GM23248 (cell line): ENCODE results near the gene DDOST.

ENCODE experiments used
- EZH2 ChIP-seq: fragments of 200-600 bp; sonication (generic); IDR thresholded peaks from 2 replicates; pipeline ENCODE4 v1.6.1; 2018; ENCODE audit warnings: antibody characterized with exemption, mild to moderate bottlenecking; ENCODE audit not compliant: insufficient read depth, poor library complexity, severe bottlenecking
- EZH2phosphoT487 ChIP-seq: fragments of 200-600 bp; sonication (generic); IDR thresholded peaks from 2 replicates; pipeline ENCODE4 v1.6.1; 2018; ENCODE audit warnings: antibody characterized with exemption, moderate library complexity, mild to moderate bottlenecking, low read depth; ENCODE audit not compliant: insufficient read depth

DNA sequence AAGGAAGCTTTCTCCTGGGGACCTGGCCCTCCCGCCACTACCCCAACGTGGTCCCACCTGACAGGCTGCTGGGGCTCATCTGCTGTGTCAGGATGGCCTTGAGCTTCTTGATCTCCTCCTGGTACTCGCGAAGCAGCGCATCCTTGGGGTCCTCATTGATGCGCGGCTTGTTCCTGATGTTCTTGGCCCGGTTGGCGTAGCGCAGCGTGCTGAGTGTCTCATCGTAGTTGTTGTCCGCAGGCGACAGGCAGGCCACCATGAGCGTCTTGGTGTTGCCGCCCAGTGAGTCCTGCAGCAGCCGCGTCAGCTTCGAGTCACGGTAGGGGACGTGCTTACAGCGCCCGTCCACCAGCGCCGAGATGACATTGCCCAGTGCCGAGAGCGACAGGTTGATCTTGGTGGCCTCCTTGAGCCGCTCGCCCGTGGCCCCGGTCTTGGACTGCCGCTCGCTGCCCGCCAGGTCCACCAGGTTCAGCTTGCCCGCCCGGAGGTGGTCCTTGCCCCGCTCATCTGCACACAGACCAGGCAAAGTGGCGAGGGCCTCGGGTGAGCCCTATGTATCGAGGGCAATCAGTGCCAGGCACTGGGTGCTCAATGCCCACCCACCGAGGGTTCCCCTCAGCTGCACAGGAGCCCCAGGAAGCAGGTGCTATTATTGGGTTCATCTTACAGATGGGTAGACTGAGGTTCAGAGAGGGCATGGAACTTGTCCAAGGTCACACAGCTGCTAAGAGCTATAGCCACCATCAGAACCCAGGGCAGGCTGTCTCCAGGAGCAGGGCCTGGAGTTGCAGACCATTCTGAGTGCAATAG is 43.4 kb upstream of the DDOST start:
- TF ChIP-seq EZH2 (no peak), EZH2phosphoT487 (no peak)
